HFFc6 (cell line): ENCODE data around the gene NAA30. TPM values are rescaled to one million over a fixed set of nuclear protein-coding genes. Genes with fewer than 3 reads are reported as not detected.

ENCODE experiments used
- DNase-seq: peaks from one replicate; pipeline ENCODE4 v3.0.0-alpha.2; 2018
- H3K27ac Mint-ChIP-seq: 2 replicates; pipeline ENCODE4 v1.8.0; 2020; ENCODE audit warnings: mild to moderate bottlenecking, mixed read lengths
- H3K27me3 Mint-ChIP-seq: 2 replicates; pipeline ENCODE4 v1.8.0; 2021; ENCODE audit warnings: mild to moderate bottlenecking, moderate library complexity, mixed read lengths; ENCODE audit not compliant: insufficient read depth
- H3K36me3 Mint-ChIP-seq: 2 replicates; pipeline ENCODE4 v1.8.0; 2021; ENCODE audit warnings: low read depth, mixed read lengths
- H3K4me1 Mint-ChIP-seq: 2 replicates; pipeline ENCODE4 v1.8.0; 2020; ENCODE audit warnings: low read depth, mixed read lengths
- H3K4me3 Mint-ChIP-seq: 2 replicates; pipeline ENCODE4 v1.8.0; 2020; ENCODE audit warnings: mild to moderate bottlenecking, moderate library complexity, mixed read lengths
- H3K9me3 Mint-ChIP-seq: 2 replicates; pipeline ENCODE4 v1.8.0; 2020; ENCODE audit warnings: mild to moderate bottlenecking, mixed read lengths
- total RNA-seq, 6 experiments: library from RNA; stranded (reverse); fragmentation: NEBNext Ultra II Directional; extraction: Animal tissue kit (Norgen Biotek cat#: 25700); gene quantifications; 2 replicates in 1 of 6; 3 replicates in 5 of 6; pipeline ENCODE4 v1.2.3, GENCODE V29; 2021
- TF ChIP-seq, protein P1 (sequence below): fragments of 200-600 bp; sonication (generic); IDR thresholded peaks from 2 replicates; pipeline ENCODE4 v1.5.0; 2021; ENCODE audit warnings: antibody characterized with exemption, mild to moderate bottlenecking

NAA30 gene
- total RNA-seq, 6 experiments from 2014 or later = 20.0 to 22.7 (median 20.7) TPM

DNA sequence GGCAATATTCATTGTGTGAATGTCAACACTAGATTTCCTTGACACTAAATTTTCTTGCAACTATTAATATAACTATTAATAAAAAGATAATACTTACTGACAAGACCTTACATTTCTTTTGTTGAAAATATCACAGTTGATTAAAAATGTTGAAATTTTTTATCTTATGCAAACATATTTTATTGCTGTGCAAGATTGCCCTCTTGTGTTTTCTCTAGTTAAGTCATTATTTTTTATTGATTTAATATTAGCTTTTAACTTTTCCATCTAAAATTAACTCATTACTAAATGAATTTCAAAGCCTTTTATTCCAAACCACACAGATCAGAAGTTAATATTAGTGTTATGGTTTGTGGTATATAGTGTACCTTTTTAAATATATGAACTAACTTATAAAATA lies 11.7 kb upstream of the NAA30 start:
- DNase-seq = no peak

DNA sequence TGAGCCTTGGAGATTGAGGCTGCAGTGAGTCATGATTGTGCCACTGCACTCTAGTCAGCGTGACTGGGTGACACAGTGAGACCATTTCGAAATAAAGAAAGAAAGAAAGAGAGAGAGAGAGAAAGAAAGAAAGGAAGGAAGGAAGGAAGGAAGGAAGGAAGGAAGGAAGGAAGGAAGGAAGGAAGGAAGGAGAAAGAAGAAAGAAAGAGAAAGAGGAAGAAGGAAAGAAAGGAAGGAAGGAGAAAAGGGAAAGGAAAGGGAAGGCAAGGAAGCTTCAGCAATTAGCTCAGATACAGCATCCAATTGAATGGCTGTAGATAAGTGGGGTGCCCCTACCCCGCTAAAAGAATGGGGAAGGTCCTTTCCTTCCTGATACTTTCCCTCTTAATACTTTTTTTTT lies 9.5 kb upstream of the NAA30 start:
- no peak for DNase-seq
- Mint-ChIP-seq H3K27ac (peak overlapping the region; percentile 56), H3K36me3 (no peaks in the 10 kb centered on the region), H3K27me3 (peaks cover 5% of the 10 kb centered on the region; the same call in 1 of the 2 replicates), H3K4me1 (peaks cover 38% of the 10 kb centered on the region), H3K4me3 (no peak overlapping the region; the same call in 1 of the 2 replicates), H3K9me3 (no peaks in the 10 kb centered on the region)
- TF ChIP-seq, protein P1, sequence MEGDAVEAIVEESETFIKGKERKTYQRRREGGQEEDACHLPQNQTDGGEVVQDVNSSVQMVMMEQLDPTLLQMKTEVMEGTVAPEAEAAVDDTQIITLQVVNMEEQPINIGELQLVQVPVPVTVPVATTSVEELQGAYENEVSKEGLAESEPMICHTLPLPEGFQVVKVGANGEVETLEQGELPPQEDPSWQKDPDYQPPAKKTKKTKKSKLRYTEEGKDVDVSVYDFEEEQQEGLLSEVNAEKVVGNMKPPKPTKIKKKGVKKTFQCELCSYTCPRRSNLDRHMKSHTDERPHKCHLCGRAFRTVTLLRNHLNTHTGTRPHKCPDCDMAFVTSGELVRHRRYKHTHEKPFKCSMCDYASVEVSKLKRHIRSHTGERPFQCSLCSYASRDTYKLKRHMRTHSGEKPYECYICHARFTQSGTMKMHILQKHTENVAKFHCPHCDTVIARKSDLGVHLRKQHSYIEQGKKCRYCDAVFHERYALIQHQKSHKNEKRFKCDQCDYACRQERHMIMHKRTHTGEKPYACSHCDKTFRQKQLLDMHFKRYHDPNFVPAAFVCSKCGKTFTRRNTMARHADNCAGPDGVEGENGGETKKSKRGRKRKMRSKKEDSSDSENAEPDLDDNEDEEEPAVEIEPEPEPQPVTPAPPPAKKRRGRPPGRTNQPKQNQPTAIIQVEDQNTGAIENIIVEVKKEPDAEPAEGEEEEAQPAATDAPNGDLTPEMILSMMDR = no peak

More for the DNA sequence above, 11.7 kb upstream of the NAA30 start:
- peaks cover 37% of the 10 kb centered on the region for H3K4me1 Mint-ChIP-seq
- no peak overlapping the region for H3K27ac Mint-ChIP-seq
- no peaks in the 10 kb centered on the region for H3K9me3 Mint-ChIP-seq
- H3K4me3 Mint-ChIP-seq = no peak overlapping the region
- H3K27me3 Mint-ChIP-seq = peaks cover 5% of the 10 kb centered on the region; the same call in 1 of the 2 replicates
- H3K36me3 Mint-ChIP-seq = no peaks in the 10 kb centered on the region
- TF ChIP-seq, protein P1 = peak; percentile 69

DNA sequence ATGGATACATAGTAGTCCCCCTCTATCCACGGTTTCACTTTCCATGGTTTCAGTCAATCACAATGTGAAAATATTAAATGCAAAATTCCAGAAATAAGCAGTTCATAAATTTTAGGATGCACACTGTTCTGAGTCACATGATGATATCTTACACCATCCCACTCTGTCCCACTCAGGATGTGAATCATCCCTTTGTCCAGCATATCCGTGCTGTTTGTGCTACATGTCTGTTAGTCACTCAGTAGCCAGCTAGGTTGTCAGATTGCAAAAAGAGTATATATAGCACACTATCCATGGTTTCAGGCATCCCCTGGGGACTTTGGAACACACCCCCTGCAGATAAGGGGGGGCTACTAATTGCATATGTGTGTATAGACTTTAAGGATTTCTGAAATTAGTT lies 8.1 kb upstream of the NAA30 start:
- H3K27me3 Mint-ChIP-seq = no peaks in the 10 kb centered on the region
- H3K27ac Mint-ChIP-seq = peak overlapping the region; percentile 56
- DNase-seq = peak; percentile 88
- H3K4me1 Mint-ChIP-seq = peaks cover 38% of the 10 kb centered on the region
- no peaks in the 10 kb centered on the region for H3K9me3 Mint-ChIP-seq
- peak overlapping the region; percentile 59; the same call in 1 of the 2 replicates for H3K4me3 Mint-ChIP-seq
- H3K36me3 Mint-ChIP-seq = no peaks in the 10 kb centered on the region
- TF ChIP-seq, protein P1 = no peak

DNA sequence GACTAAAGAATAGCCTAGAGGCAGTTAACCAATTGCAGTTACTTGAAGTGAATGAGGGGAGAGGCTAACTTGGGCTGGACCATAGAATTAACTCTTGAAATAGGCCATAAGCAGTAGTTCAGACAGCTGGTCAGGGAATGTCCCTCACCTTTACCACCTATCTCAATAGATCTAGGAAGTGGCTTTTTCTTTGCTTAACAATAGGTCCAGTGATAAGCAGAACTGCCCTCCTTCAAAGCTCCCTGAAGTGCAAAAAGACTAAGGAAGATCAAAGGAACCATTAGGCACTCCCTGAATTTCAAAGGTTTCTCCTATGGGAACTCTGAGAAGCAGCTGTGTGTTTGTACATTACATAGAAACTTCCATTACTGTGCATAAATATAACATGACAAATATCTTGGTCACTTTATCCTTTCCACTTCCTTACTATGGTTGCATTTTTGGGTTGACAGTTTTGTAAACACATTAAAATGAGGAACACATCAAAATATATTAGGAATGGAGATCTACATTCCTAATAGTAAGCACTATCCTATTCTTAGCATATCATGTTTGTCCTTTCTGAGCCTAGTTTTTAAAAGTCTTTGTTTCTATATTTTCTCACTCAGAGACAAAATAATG lies 7.2 kb upstream of the NAA30 start:
- Mint-ChIP-seq H3K36me3 (no peaks in the 10 kb centered on the region), H3K9me3 (no peaks in the 10 kb centered on the region), H3K27ac (peak overlapping the region; percentile 56), H3K4me3 (peak overlapping the region; percentile 39; the same call in 1 of the 2 replicates), H3K4me1 (peaks cover 38% of the 10 kb centered on the region), H3K27me3 (no peaks in the 10 kb centered on the region)
- DNase-seq = no peak
- TF ChIP-seq, protein P1 = no peak

DNA sequence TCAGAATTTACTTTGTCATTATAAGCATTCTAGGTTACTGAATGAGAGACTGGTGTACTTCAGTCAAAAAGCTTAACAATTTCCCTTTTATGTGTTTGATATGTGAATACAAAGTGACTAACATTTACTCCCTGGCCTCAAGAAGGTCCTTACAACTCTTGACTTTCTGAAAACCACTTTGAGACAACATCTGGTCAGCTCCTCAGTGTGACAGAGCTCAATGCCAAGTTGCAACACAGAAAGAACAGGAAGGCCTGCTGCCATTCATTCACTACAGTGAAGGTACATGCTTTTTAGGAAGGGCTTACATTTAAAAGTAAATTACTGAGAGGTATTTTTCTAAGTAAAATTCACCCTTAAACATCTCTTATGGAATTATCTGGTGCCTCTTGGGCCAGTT lies 2.3 kb upstream of the NAA30 start:
- no peak overlapping the region for H3K27ac Mint-ChIP-seq
- peaks cover 10% of the 10 kb centered on the region; the same call in 1 of the 2 replicates for H3K36me3 Mint-ChIP-seq
- no peak overlapping the region for H3K4me3 Mint-ChIP-seq
- peaks cover 33% of the 10 kb centered on the region for H3K4me1 Mint-ChIP-seq
- no peaks in the 10 kb centered on the region for H3K27me3 Mint-ChIP-seq
- no peak for DNase-seq
- H3K9me3 Mint-ChIP-seq = no peaks in the 10 kb centered on the region
- TF ChIP-seq, protein P1 = no peak
